ENCODE results near the gene LIMA1. TPM values are rescaled to one million over a fixed set of nuclear protein-coding genes. Genes with fewer than 3 reads are reported as not detected.

LIMA1 gene
- total RNA-seq, 2 donors from 2014 or later, result 66.7 to 94.2 TPM

DNA sequence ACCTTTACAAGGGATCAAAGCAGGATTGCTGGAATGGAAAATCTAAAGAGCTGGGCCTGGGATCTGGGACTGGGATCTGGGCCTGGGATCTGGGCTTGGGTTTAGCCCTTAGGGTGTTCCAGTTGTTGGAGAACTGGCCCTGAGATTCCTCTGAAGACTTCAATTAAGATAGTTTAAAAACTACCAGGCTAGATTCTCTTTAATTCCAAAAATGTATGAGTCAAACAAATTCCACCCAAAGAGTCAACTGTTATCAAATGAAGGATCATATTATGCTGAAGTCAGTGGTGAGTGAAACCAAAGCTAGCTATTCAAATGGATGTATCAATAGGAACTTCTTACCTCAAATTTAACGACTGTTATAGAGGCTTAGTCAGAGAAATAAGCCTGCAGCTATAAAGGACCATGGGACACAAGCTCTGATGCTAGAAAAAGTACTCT is 40.5 kb downstream of the LIMA1 start:
- intact Hi-C loops (cut with DNase I), result no loop called here
- DNase-seq (ENCODE audit: low spot score), result no peak
- Histone ChIP-seq H3K4me3 (no peak overlapping the region), H3K9me3 (no peaks in the 10 kb centered on the region), H3K27me3 (replicated peaks; ENCODE audit: insufficient read depth) (no peaks in the 10 kb centered on the region), H3K4me1 (replicated peaks) (no peaks in the 10 kb centered on the region), H3K36me3 (no peaks in the 10 kb centered on the region), H3K27ac (peak overlapping the region; percentile 66 to 70)
- TF ChIP-seq, protein P1, sequence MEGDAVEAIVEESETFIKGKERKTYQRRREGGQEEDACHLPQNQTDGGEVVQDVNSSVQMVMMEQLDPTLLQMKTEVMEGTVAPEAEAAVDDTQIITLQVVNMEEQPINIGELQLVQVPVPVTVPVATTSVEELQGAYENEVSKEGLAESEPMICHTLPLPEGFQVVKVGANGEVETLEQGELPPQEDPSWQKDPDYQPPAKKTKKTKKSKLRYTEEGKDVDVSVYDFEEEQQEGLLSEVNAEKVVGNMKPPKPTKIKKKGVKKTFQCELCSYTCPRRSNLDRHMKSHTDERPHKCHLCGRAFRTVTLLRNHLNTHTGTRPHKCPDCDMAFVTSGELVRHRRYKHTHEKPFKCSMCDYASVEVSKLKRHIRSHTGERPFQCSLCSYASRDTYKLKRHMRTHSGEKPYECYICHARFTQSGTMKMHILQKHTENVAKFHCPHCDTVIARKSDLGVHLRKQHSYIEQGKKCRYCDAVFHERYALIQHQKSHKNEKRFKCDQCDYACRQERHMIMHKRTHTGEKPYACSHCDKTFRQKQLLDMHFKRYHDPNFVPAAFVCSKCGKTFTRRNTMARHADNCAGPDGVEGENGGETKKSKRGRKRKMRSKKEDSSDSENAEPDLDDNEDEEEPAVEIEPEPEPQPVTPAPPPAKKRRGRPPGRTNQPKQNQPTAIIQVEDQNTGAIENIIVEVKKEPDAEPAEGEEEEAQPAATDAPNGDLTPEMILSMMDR (IDR thresholded peaks at IDR 0.05), result no peak
- TF ChIP-seq POLR2AphosphoS5 (IDR thresholded peaks at IDR 0.05) (no peak), POLR2A (IDR thresholded peaks at IDR 0.05) (no peak)
- 45% methylated on average over 1 of the region's 1 CpG for WGBS

DNA sequence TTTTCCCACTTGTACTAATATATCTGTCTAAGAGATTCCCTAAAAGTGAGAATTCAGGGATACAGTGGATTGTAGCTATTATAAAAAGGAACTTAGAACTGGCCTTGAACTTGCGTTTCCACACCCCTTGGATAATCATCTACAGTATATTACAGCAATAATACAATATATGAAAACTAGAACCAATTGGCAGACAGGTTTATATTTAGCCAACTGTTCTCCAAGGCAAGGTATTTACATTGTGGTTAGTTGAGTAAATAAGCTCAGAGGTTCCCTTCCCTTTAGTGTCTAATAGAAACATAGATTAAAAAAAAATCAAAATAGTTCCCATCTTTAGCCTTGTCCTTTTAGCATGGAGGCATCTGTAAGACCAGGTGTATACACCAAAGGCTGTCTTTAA is 42.1 kb downstream of the LIMA1 start:
- Histone ChIP-seq H3K9me3 (no peaks in the 10 kb centered on the region), H3K36me3 (no peaks in the 10 kb centered on the region), H3K4me3 (no peak overlapping the region), H3K4me1 (replicated peaks) (no peaks in the 10 kb centered on the region), H3K27me3 (replicated peaks; ENCODE audit: insufficient read depth) (no peaks in the 10 kb centered on the region), H3K27ac (peak overlapping the region; percentile 60 to 70)
- intact Hi-C loops (cut with DNase I), result no loop called here
- WGBS, result 33% methylated on average over 1 of the region's 1 CpG
- DNase-seq (ENCODE audit: low spot score), result no peak
- TF ChIP-seq, protein P1 (IDR thresholded peaks at IDR 0.05), result no peak
- peak; percentile 53 for TF ChIP-seq POLR2AphosphoS5 (IDR thresholded peaks at IDR 0.05)

DNA sequence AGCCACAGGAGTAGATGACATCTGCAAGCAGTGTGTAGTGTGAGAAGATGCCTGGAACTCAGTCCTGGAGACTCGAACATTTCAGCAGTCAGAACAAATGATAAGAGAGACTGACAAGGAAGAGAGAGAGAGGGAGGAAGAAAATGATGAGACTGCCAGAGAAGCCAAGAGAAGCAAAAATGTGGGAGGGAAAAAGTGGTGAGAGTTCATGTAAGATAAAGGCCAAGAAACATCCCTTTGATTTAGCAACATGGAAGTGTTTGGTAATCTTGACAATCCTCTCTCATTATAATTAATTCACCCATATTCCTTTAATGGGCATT is 42.6 kb downstream of the LIMA1 start:
- no peaks in the 10 kb centered on the region for H3K27me3 ChIP-seq (replicated peaks; ENCODE audit: insufficient read depth)
- H3K4me1 ChIP-seq (replicated peaks), result no peaks in the 10 kb centered on the region
- peak overlapping the region; percentile 60 to 70 for H3K27ac ChIP-seq
- WGBS, result 38% methylated on average over 1 of the region's 1 CpG
- no peaks in the 10 kb centered on the region for H3K9me3 ChIP-seq
- no peak overlapping the region for H3K4me3 ChIP-seq
- no peaks in the 10 kb centered on the region for H3K36me3 ChIP-seq
- intact Hi-C loops (cut with DNase I), result no loop called here
- no peak for TF ChIP-seq POLR2A (IDR thresholded peaks at IDR 0.05)
- no peak for TF ChIP-seq POLR2AphosphoS5 (IDR thresholded peaks at IDR 0.05)
- TF ChIP-seq, protein P1 (IDR thresholded peaks at IDR 0.05), result no peak
- no peak for DNase-seq (ENCODE audit: low spot score)

DNA sequence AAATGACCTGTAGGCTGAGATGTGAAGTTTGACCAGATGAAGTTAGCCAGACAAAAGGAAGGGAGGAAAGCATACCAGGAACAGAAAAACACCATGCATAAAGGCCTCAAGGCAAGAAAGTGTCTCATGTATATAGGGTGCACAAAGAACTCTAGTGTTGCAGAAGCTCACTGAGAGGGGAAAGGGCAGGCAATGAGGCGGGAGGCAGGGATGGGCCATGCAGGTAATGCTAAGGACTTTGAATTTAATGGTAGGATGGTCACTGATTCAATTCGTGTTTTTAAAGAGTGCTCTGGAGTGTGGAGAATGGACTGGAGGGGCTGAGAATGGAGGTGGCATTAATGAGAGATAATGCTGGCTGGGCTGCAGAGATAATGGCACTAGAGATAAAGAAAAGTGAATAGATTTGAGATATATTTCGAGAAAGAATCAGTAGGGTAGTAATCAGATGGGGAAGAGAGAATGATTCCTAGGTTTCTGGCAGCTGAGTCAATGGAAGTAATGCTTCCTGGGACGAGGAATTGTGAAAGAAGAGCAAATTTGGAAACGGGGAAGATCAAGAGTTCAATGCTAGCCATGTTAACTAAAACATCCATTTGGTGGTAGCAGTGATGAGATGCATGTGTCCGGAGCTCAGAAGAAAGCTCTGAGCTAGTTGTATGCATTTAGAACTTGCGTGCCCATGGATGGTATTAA is 43.1 kb downstream of the LIMA1 start:
- H3K27ac ChIP-seq, result peak overlapping the region; percentile 60 to 70
- H3K36me3 ChIP-seq, result no peaks in the 10 kb centered on the region
- no peak overlapping the region for H3K4me3 ChIP-seq
- H3K9me3 ChIP-seq, result no peaks in the 10 kb centered on the region
- no peaks in the 10 kb centered on the region for H3K27me3 ChIP-seq (replicated peaks; ENCODE audit: insufficient read depth)
- no peak for DNase-seq (ENCODE audit: low spot score)
- TF ChIP-seq POLR2A (IDR thresholded peaks at IDR 0.05) (no peak), POLR2AphosphoS5 (IDR thresholded peaks at IDR 0.05) (no peak)
- TF ChIP-seq, protein P1 (IDR thresholded peaks at IDR 0.05), result no peak
- 89% methylated on average over 7 of the region's 7 CpGs for WGBS
- H3K4me1 ChIP-seq (replicated peaks), result no peaks in the 10 kb centered on the region
- intact Hi-C loops (cut with DNase I), result no loop called here

DNA sequence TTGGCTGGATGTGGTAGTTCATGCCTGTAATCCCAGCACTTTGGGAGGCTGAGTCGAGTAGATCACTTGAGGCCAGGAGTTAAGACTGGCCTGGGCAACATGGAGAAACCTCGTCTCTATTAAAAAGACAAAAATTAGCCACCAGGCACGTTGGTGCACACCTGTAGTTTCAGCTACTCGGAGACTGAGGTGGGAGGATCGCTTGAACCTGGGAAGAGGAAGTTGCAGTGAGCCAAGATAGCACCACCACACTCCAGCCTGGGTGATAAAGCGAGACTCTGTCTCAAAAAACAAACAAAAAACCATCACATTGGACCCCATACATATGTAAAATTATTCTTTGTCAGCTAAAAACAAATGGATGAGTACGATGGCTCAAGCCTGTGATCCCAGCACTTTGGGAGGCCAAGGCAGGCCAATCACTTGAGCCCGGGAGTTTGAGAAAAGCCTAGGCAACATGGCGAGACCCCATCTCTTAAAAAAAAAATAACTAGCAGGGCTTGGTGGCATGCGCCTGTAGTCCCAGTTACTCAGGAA is 43.9 kb downstream of the LIMA1 start:
- 86% methylated on average over 10 of the region's 10 CpGs for WGBS
- H3K27ac ChIP-seq, result no peak overlapping the region
- no peaks in the 10 kb centered on the region for H3K36me3 ChIP-seq
- TF ChIP-seq POLR2AphosphoS5 (IDR thresholded peaks at IDR 0.05) (no peak), POLR2A (IDR thresholded peaks at IDR 0.05) (no peak)
- TF ChIP-seq, protein P1 (IDR thresholded peaks at IDR 0.05), result no peak
- H3K27me3 ChIP-seq (replicated peaks; ENCODE audit: insufficient read depth), result no peaks in the 10 kb centered on the region
- DNase-seq (ENCODE audit: low spot score), result no peak
- no peak overlapping the region for H3K4me3 ChIP-seq
- no peaks in the 10 kb centered on the region for H3K4me1 ChIP-seq (replicated peaks)
- no peaks in the 10 kb centered on the region for H3K9me3 ChIP-seq
- intact Hi-C loops (cut with DNase I), result no loop called here
